ENCODE data around the gene C3orf18. TPM values are rescaled to one million over a fixed set of nuclear protein-coding genes. Genes with fewer than 3 reads are reported as not detected.

Gene C3orf18
- total RNA-seq, 2 experiments from 2014 or later: 58.5 to 61.6 TPM

- ATAC-seq: no peak
- DNase-seq: peak; percentile 77
These were observed 42.8 kb upstream of the C3orf18 start for GRCh38 chr3:50610181-50610971.

GRCh38 chr3:50609763-50610085, 42.2 kb upstream of the C3orf18 start:
- ATAC-seq (no peak), DNase-seq (no peak)
- Mint-ChIP-seq H3K27ac (peak overlapping the region; percentile 97), H3K9me3 (ENCODE audit: insufficient read depth) (no peaks in the 10 kb centered on the region), H3K36me3 (ENCODE audit: low read depth) (peaks cover 95% of the 10 kb centered on the region), H3K4me3 (peak overlapping the region; percentile 94), H3K4me1 (ENCODE audit: low read depth) (peaks cover 27% of the 10 kb centered on the region), H3K27me3 (ENCODE audit: low read depth) (no peaks in the 10 kb centered on the region)
- CTCF ChIA-PET: interaction anchor here (0.9 to 29.5 kb wide), 7 partner anchors 9 to 780 kb away, joined by 3 to 1321 read pairs (median 6); partner anchors contain the start of genes C3orf18 and HEMK1
- POLR2A ChIA-PET: interaction anchor here (1.2 to 22.1 kb wide), 8 partner anchors 8 to 776 kb away, joined by 4 to 1664 read pairs (median 44); partner anchors contain the start of genes C3orf18, HEMK1 and RASSF1

More at GRCh38 chr3:50610181-50610971, 42.8 kb upstream of the C3orf18 start:
- Mint-ChIP-seq H3K9me3 (ENCODE audit: insufficient read depth) (no peaks in the 10 kb centered on the region), H3K4me1 (ENCODE audit: low read depth) (peaks cover 26% of the 10 kb centered on the region), H3K27ac (peak overlapping the region; percentile 97), H3K36me3 (ENCODE audit: low read depth) (peaks cover 92% of the 10 kb centered on the region), H3K4me3 (peak overlapping the region; percentile 94), H3K27me3 (ENCODE audit: low read depth) (no peaks in the 10 kb centered on the region)
- ChIA-PET POLR2A (interaction anchor here (1.0 to 22.1 kb wide), 9 partner anchors 9 to 776 kb away, joined by 3 to 1664 read pairs (median 37); partner anchors contain the start of genes C3orf18, HEMK1 and RASSF1), CTCF (interaction anchor here (0.9 to 29.5 kb wide), 7 partner anchors 10 to 779 kb away, joined by 3 to 1321 read pairs (median 6); partner anchors contain the start of genes C3orf18 and HEMK1)

- no peaks in the 10 kb centered on the region for H3K27me3 Mint-ChIP-seq (ENCODE audit: low read depth)
- ATAC-seq (no peak), DNase-seq (no peak)
- ChIA-PET CTCF (interaction anchor here (0.9 to 29.5 kb wide), 7 partner anchors 9 to 780 kb away, joined by 3 to 1321 read pairs (median 6); partner anchors contain the start of genes C3orf18 and HEMK1), POLR2A (interaction anchor here (1.2 to 22.1 kb wide), 8 partner anchors 8 to 777 kb away, joined by 4 to 1664 read pairs (median 44); partner anchors contain the start of genes C3orf18, HEMK1 and RASSF1)
- H3K9me3 Mint-ChIP-seq (ENCODE audit: insufficient read depth): no peaks in the 10 kb centered on the region
- H3K4me3 Mint-ChIP-seq: peak overlapping the region; percentile 94
- peaks cover 27% of the 10 kb centered on the region for H3K4me1 Mint-ChIP-seq (ENCODE audit: low read depth)
- H3K36me3 Mint-ChIP-seq (ENCODE audit: low read depth): peaks cover 95% of the 10 kb centered on the region
- H3K27ac Mint-ChIP-seq: peak overlapping the region; percentile 97
These were observed 41.7 kb upstream of the C3orf18 start for GRCh38 chr3:50609071-50609762.

- ATAC-seq (no peak), DNase-seq (no peak)
- H3K4me1 Mint-ChIP-seq (ENCODE audit: low read depth): peaks cover 29% of the 10 kb centered on the region
- peak overlapping the region; percentile 97 for H3K27ac Mint-ChIP-seq
- ChIA-PET POLR2A (interaction anchor here (0.7 to 22.1 kb wide), 14 partner anchors 7 to 778 kb away, joined by 3 to 1664 read pairs (median 4); partner anchors contain the start of genes C3orf18, HEMK1 and RASSF1), CTCF (interaction anchor here (0.8 to 29.5 kb wide), 5 partner anchors 8 to 36 kb away, joined by 3 to 1321 read pairs (median 14); partner anchors contain the start of genes C3orf18, HEMK1 and MAPKAPK3)
- H3K9me3 Mint-ChIP-seq (ENCODE audit: insufficient read depth): no peaks in the 10 kb centered on the region
- H3K27me3 Mint-ChIP-seq (ENCODE audit: low read depth): no peaks in the 10 kb centered on the region
- peak overlapping the region; percentile 94 for H3K4me3 Mint-ChIP-seq
- H3K36me3 Mint-ChIP-seq (ENCODE audit: low read depth): peaks cover 97% of the 10 kb centered on the region
These were observed 40.7 kb upstream of the C3orf18 start for GRCh38 chr3:50608278-50608677.

- ATAC-seq: no peak
These were observed 39.9 kb upstream of the C3orf18 start for GRCh38 chr3:50607271-50608091.

GRCh38 chr3:50606596-50606995, 39.0 kb upstream of the C3orf18 start:
- Mint-ChIP-seq H3K4me3 (peak overlapping the region; percentile 94), H3K27ac (peak overlapping the region; percentile 97), H3K4me1 (ENCODE audit: low read depth) (peaks cover 46% of the 10 kb centered on the region), H3K27me3 (ENCODE audit: low read depth) (no peaks in the 10 kb centered on the region), H3K9me3 (ENCODE audit: insufficient read depth) (no peaks in the 10 kb centered on the region), H3K36me3 (ENCODE audit: low read depth) (peaks cover 99% of the 10 kb centered on the region)
- ChIA-PET CTCF (interaction anchor here (0.6 to 29.5 kb wide), 4 partner anchors 9 to 34 kb away, joined by 3 to 1321 read pairs (median 274); partner anchors contain the start of genes C3orf18, HEMK1 and MAPKAPK3), POLR2A (interaction anchor here (1.1 to 22.1 kb wide), 9 partner anchors 8 to 307 kb away, joined by 3 to 1664 read pairs (median 7); partner anchors contain the start of genes C3orf18, CISH, HEMK1 and HYAL3)
- ATAC-seq (no peak), DNase-seq (peak; percentile 72)

More at GRCh38 chr3:50607271-50608091, 39.9 kb upstream of the C3orf18 start:
- ChIA-PET CTCF (interaction anchor here (0.6 to 29.5 kb wide), 5 partner anchors 8 to 35 kb away, joined by 3 to 1321 read pairs (median 14); partner anchors contain the start of genes C3orf18, HEMK1 and MAPKAPK3), POLR2A (interaction anchor here (1.0 to 22.1 kb wide), 14 partner anchors 6 to 779 kb away, joined by 3 to 1664 read pairs (median 8); partner anchors contain the start of genes C3orf18, CISH, HEMK1 and MAPKAPK3)
- no peaks in the 10 kb centered on the region for H3K9me3 Mint-ChIP-seq (ENCODE audit: insufficient read depth)
- peaks cover 98% of the 10 kb centered on the region for H3K36me3 Mint-ChIP-seq (ENCODE audit: low read depth)
- DNase-seq: peak; percentile 79
- peak overlapping the region; percentile 94 for H3K4me3 Mint-ChIP-seq
- peaks cover 37% of the 10 kb centered on the region for H3K4me1 Mint-ChIP-seq (ENCODE audit: low read depth)
- no peaks in the 10 kb centered on the region for H3K27me3 Mint-ChIP-seq (ENCODE audit: low read depth)
- H3K27ac Mint-ChIP-seq: peak overlapping the region; percentile 97

- ChIA-PET POLR2A (interaction anchor here (1.1 to 22.1 kb wide), 8 partner anchors 8 to 306 kb away, joined by 3 to 1664 read pairs (median 6); partner anchors contain the start of genes C3orf18, CISH, HEMK1 and HYAL3), CTCF (interaction anchor here (3.3 to 29.5 kb wide), 3 partner anchors 10 to 34 kb away, joined by 14 to 1321 read pairs (median 535); partner anchors contain the start of genes C3orf18, HEMK1 and MAPKAPK3)
- H3K9me3 Mint-ChIP-seq (ENCODE audit: insufficient read depth): no peaks in the 10 kb centered on the region
- DNase-seq (no peak), ATAC-seq (no peak)
- H3K36me3 Mint-ChIP-seq (ENCODE audit: low read depth): peaks cover 96% of the 10 kb centered on the region
- peaks cover 53% of the 10 kb centered on the region for H3K4me1 Mint-ChIP-seq (ENCODE audit: low read depth)
- no peaks in the 10 kb centered on the region for H3K27me3 Mint-ChIP-seq (ENCODE audit: low read depth)
- peak overlapping the region; percentile 94 for H3K4me3 Mint-ChIP-seq
- peak overlapping the region; percentile 97 for H3K27ac Mint-ChIP-seq
These were observed 38.4 kb upstream of the C3orf18 start for GRCh38 chr3:50605901-50606326.

GRCh38 chr3:50604628-50605588, 37.4 kb upstream of the C3orf18 start:
- H3K4me3 Mint-ChIP-seq: peak overlapping the region; percentile 94
- no peaks in the 10 kb centered on the region for H3K27me3 Mint-ChIP-seq (ENCODE audit: low read depth)
- H3K4me1 Mint-ChIP-seq (ENCODE audit: low read depth): peaks cover 63% of the 10 kb centered on the region
- H3K27ac Mint-ChIP-seq: peak overlapping the region; percentile 97
- ChIA-PET POLR2A (interaction anchor here (0.8 to 22.1 kb wide), 5 partner anchors 9 to 264 kb away, joined by 3 to 1664 read pairs (median 398); partner anchors contain the start of genes C3orf18, CISH, HEMK1 and MAPKAPK3), CTCF (interaction anchor here (1.0 to 29.5 kb wide), 6 partner anchors 9 to 784 kb away, joined by 3 to 1321 read pairs (median 10); partner anchors contain the start of genes C3orf18, HEMK1 and MAPKAPK3)
- DNase-seq (no peak), ATAC-seq (no peak)
- no peaks in the 10 kb centered on the region for H3K9me3 Mint-ChIP-seq (ENCODE audit: insufficient read depth)
- H3K36me3 Mint-ChIP-seq (ENCODE audit: low read depth): peaks cover 92% of the 10 kb centered on the region

- H3K4me1 Mint-ChIP-seq (ENCODE audit: low read depth): peaks cover 70% of the 10 kb centered on the region
- H3K27ac Mint-ChIP-seq: peak overlapping the region; percentile 97
- ChIA-PET POLR2A (interaction anchor here (0.8 to 22.1 kb wide), 4 partner anchors 10 to 263 kb away, joined by 3 to 1664 read pairs (median 684); partner anchors contain the start of genes C3orf18, CISH, HEMK1 and MAPKAPK3), CTCF (interaction anchor here (1.0 to 29.5 kb wide), 5 partner anchors 9 to 785 kb away, joined by 3 to 1321 read pairs (median 5); partner anchors contain the start of genes C3orf18 and HEMK1)
- ATAC-seq: no peak
- no peak for DNase-seq
- no peaks in the 10 kb centered on the region for H3K27me3 Mint-ChIP-seq (ENCODE audit: low read depth)
- H3K36me3 Mint-ChIP-seq (ENCODE audit: low read depth): peaks cover 92% of the 10 kb centered on the region
- H3K4me3 Mint-ChIP-seq: peak overlapping the region; percentile 94
- no peaks in the 10 kb centered on the region for H3K9me3 Mint-ChIP-seq (ENCODE audit: insufficient read depth)
These were observed 36.6 kb upstream of the C3orf18 start for GRCh38 chr3:50604110-50604621.
